HEK293 (cell line): ENCODE measurements around the gene CLNS1A.

Experiments
- CTCF ChIA-PET: fragments of 350-600 bp; formaldehyde crosslinking; extraction: SDS; loops from one replicate; lab custom pipeline; 2021; ENCODE audit warnings: antibody characterized with exemption; lab: Yijun Ruan, JAX
- POLR2A ChIA-PET: fragments of 300-600 bp; formaldehyde crosslinking; extraction: SDS; loops from one replicate; lab custom pipeline; 2020; ENCODE audit warnings: antibody characterized with exemption, inconsistent platforms; lab: Yijun Ruan, JAX
- H3K27ac ChIP-seq: fragments of 200-500 bp; sonication (Bioruptor generic); 2 replicates; pipeline ENCODE4 v1.5.1; 2014; ENCODE audit warnings: low read depth, low read length, control low read depth, inconsistent platforms; ENCODE audit errors: extremely low read depth
- H3K36me3 ChIP-seq, 2 experiments: fragments of 200-500 bp in 1 of 2; sonication (Bioruptor generic) in 1 of 2; 1 replicate in 1 of 2; 2 replicates in 1 of 2; pipeline ENCODE4 v1.5.1; 2014 to 2017; ENCODE audit warnings: inconsistent platforms in 2 of 2, low read length in 2 of 2; ENCODE audit not compliant: control insufficient read depth in 2 of 2, insufficient read depth in 1 of 2
- H3K4me1 ChIP-seq: fragments of 200-500 bp; sonication (Bioruptor generic); 2 replicates; pipeline ENCODE4 v1.5.1; 2014; ENCODE audit warnings: mild to moderate bottlenecking, low read length, inconsistent platforms; ENCODE audit not compliant: control insufficient read depth, insufficient read depth
- H3K4me3 ChIP-seq: 2 replicates; pipeline ENCODE4 v1.5.1; 2011; ENCODE audit warnings: low read depth, mild to moderate bottlenecking, control low read depth, low read length, moderate library complexity
- H3K9me3 ChIP-seq: fragments of 200-500 bp; sonication (Bioruptor generic); 2 replicates; pipeline ENCODE4 v1.5.1; 2014; ENCODE audit warnings: low read depth, low read length, inconsistent platforms; ENCODE audit not compliant: control insufficient read depth, insufficient read depth
- HOXC10 ChIP-seq: sonication (generic); formaldehyde crosslinking; IDR thresholded peaks from 2 replicates; pipeline ENCODE4 v1.8.1; 2023; ENCODE audit warnings: mild to moderate bottlenecking, missing genetic modification reagents
- KLF7 ChIP-seq: fragments of 450-650 bp; formaldehyde crosslinking; IDR thresholded peaks from 2 replicates; pipeline ENCODE4 v1.5.1; 2016; ENCODE audit warnings: missing biosample characterization, missing genetic modification characterization, borderline replicate concordance
- KLF9 ChIP-seq: fragments of 450-650 bp; formaldehyde crosslinking; IDR thresholded peaks from 2 replicates; pipeline ENCODE4 v1.5.1; 2016; ENCODE audit warnings: missing biosample characterization, missing genetic modification characterization, low read depth
- SCRT1 ChIP-seq: fragments of 450-650 bp; formaldehyde crosslinking; IDR thresholded peaks from 2 replicates; pipeline ENCODE4 v1.5.1; 2016; ENCODE audit warnings: missing biosample characterization, missing genetic modification characterization, borderline replicate concordance
- SCRT2 ChIP-seq: fragments of 450-650 bp; formaldehyde crosslinking; IDR thresholded peaks from 2 replicates; pipeline ENCODE4 v1.5.1; 2016; ENCODE audit warnings: missing biosample characterization, missing genetic modification characterization
- SP3 ChIP-seq: fragments of 450-650 bp; formaldehyde crosslinking; IDR thresholded peaks from 2 replicates; pipeline ENCODE4 v1.5.1; 2016; ENCODE audit warnings: missing biosample characterization, missing genetic modification characterization
- TCF7L2 ChIP-seq: IDR thresholded peaks from 2 replicates; pipeline ENCODE4 v1.6.1; 2011; ENCODE audit warnings: low read depth, mild to moderate bottlenecking, inconsistent platforms, low read length, moderate library complexity, borderline replicate concordance
- ZBTB17 ChIP-seq: fragments of 450-650 bp; formaldehyde crosslinking; IDR thresholded peaks from 2 replicates; pipeline ENCODE4 v1.5.1; 2016; ENCODE audit warnings: missing biosample characterization, missing genetic modification characterization
- ZFP3 ChIP-seq: fragments of 450-650 bp; formaldehyde crosslinking; IDR thresholded peaks from 2 replicates; pipeline ENCODE4 v1.5.1; 2016; ENCODE audit warnings: low read depth, missing biosample characterization, missing genetic modification characterization
- ZIC2 ChIP-seq: fragments of 450-650 bp; formaldehyde crosslinking; IDR thresholded peaks from 2 replicates; pipeline ENCODE4 v1.5.1; 2016; ENCODE audit warnings: missing biosample characterization, missing genetic modification characterization
- ZNF274 ChIP-seq, 2 experiments: fragments of 200-500 bp in 1 of 2; fragments of 450-650 bp in 1 of 2; sonication (Bioruptor generic) in 1 of 2; formaldehyde crosslinking in 1 of 2; IDR thresholded peaks; 2 replicates each; pipeline versions ENCODE4 v1.5.1 to v1.6.1; 2014 to 2016; ENCODE audit warnings: borderline replicate concordance in 1 of 2, inconsistent platforms in 1 of 2, low read length in 1 of 2, missing biosample characterization in 1 of 2, missing genetic modification characterization in 1 of 2
- ZNF335 ChIP-seq: fragments of 450-650 bp; formaldehyde crosslinking; conservative IDR thresholded peaks from 2 replicates; pipeline ENCODE4 v1.5.1; 2016; ENCODE audit warnings: missing biosample characterization, missing genetic modification characterization
- ZNF416 ChIP-seq: fragments of 450-650 bp; formaldehyde crosslinking; IDR thresholded peaks from 2 replicates; pipeline ENCODE4 v1.5.1; 2016; ENCODE audit warnings: missing biosample characterization, missing genetic modification characterization
- ZNF48 ChIP-seq: fragments of 450-650 bp; formaldehyde crosslinking; IDR thresholded peaks from 2 replicates; pipeline ENCODE4 v1.5.1; 2016; ENCODE audit warnings: missing biosample characterization, missing genetic modification characterization
- ZNF501 ChIP-seq: fragments of 450-650 bp; formaldehyde crosslinking; IDR thresholded peaks from 2 replicates; pipeline ENCODE4 v1.5.1; 2016; ENCODE audit warnings: missing biosample characterization, missing genetic modification characterization
- ZNF529 ChIP-seq: fragments of 450-650 bp; formaldehyde crosslinking; IDR thresholded peaks from 2 replicates; pipeline ENCODE4 v1.5.1; 2017; ENCODE audit warnings: missing genetic modification characterization, missing biosample characterization; ENCODE audit not compliant: insufficient replicate concordance
- ZNF555 ChIP-seq: fragments of 450-650 bp; formaldehyde crosslinking; conservative IDR thresholded peaks from 2 replicates; pipeline ENCODE4 v1.5.1; 2017; ENCODE audit warnings: missing biosample characterization, mild to moderate bottlenecking, missing genetic modification characterization, inconsistent platforms
- ZNF660 ChIP-seq: fragments of 450-650 bp; IDR thresholded peaks from 2 replicates; pipeline ENCODE4 v1.5.1; 2018; ENCODE audit warnings: missing biosample characterization, mild to moderate bottlenecking, missing genetic modification characterization
- ZNF707 ChIP-seq: fragments of 450-650 bp; formaldehyde crosslinking; IDR thresholded peaks from 2 replicates; pipeline ENCODE4 v1.5.1; 2016; ENCODE audit warnings: missing biosample characterization, missing genetic modification characterization
- ZNF76 ChIP-seq: fragments of 450-650 bp; formaldehyde crosslinking; IDR thresholded peaks from 2 replicates; pipeline ENCODE4; 2016; ENCODE audit warnings: low read depth, missing biosample characterization, missing genetic modification characterization, borderline replicate concordance
- ZNF785 ChIP-seq: fragments of 450-650 bp; formaldehyde crosslinking; IDR thresholded peaks from 2 replicates; pipeline ENCODE4 v1.5.1; 2016; ENCODE audit warnings: missing biosample characterization, missing genetic modification characterization
- ZNF830 ChIP-seq: fragments of 450-650 bp; IDR thresholded peaks from 2 replicates; pipeline ENCODE4 v1.5.0; 2018; ENCODE audit warnings: missing biosample characterization, missing genetic modification characterization, low read depth, mild to moderate bottlenecking, moderate library complexity
- ZNF843 ChIP-seq: fragments of 450-650 bp; formaldehyde crosslinking; IDR thresholded peaks from 2 replicates; pipeline ENCODE4 v1.5.1; 2016; ENCODE audit warnings: missing biosample characterization, missing genetic modification characterization
- TF ChIP-seq, protein P1 (sequence below): fragments of 450-650 bp; formaldehyde crosslinking; IDR thresholded peaks from 2 replicates; pipeline ENCODE4 v1.5.1; 2016; ENCODE audit warnings: missing biosample characterization, missing genetic modification characterization, low read depth
- TF ChIP-seq, protein P2 (sequence below): fragments of 450-650 bp; formaldehyde crosslinking; IDR thresholded peaks from 2 replicates; pipeline ENCODE4 v1.5.1; 2017; ENCODE audit warnings: missing biosample characterization, missing genetic modification characterization
- TF ChIP-seq, protein P3 (sequence below): fragments of 450-650 bp; formaldehyde crosslinking; IDR thresholded peaks from 2 replicates; pipeline ENCODE4 v1.5.1; 2017; ENCODE audit warnings: missing biosample characterization, missing genetic modification characterization
- TF ChIP-seq, protein P4 (sequence below): fragments of 450-650 bp; formaldehyde crosslinking; IDR thresholded peaks from 2 replicates; pipeline ENCODE4 v1.5.1; 2017; ENCODE audit warnings: missing biosample characterization, missing genetic modification characterization

CLNS1A gene

DNA sequence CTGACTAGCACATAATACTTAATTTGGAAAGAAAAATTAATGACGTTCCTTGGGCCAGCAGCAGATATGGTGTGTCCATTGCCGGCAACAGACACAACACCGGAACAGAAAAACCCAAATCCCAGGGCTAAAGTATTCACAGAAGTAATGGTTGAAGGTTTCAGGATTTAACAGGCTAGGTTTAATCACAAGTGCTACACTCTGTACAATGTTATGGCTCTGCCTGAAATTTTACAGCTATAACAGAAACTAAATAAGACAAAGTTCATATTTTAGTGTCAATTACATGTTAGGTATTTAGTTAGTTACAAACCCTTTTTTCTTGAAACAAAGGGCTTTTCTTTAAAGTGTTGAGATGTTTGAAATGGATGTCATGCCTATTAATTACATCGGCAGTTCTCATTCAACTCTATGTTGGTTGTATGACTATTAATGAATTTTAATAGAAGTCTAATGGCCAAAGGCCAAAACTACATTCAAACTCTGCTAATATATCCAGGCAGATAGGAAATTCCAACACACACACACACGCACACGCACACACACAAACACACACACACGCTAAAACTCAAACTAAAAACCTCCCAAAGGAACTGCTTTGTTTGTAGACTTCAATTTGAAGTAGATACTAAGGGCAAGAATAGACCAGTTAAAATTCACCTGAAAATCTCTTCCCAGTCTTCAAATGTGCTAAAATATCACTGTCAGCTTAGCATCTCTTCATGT lies 27.8 kb upstream of the CLNS1A start (continued):
- TF ChIP-seq ZNF335 (tag by site-specific recombination) (no peak), HOXC10 (CRISPR knock-in tag) (no peak), ZNF48 (tag by site-specific recombination) (no peak), SP3 (tag by site-specific recombination) (no peak), TCF7L2 (no peak)
- TF ChIP-seq, protein P1, sequence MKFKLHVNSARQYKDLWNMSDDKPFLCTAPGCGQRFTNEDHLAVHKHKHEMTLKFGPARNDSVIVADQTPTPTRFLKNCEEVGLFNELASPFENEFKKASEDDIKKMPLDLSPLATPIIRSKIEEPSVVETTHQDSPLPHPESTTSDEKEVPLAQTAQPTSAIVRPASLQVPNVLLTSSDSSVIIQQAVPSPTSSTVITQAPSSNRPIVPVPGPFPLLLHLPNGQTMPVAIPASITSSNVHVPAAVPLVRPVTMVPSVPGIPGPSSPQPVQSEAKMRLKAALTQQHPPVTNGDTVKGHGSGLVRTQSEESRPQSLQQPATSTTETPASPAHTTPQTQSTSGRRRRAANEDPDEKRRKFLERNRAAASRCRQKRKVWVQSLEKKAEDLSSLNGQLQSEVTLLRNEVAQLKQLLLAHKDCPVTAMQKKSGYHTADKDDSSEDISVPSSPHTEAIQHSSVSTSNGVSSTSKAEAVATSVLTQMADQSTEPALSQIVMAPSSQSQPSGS: no peak
- TF ChIP-seq, protein P2, sequence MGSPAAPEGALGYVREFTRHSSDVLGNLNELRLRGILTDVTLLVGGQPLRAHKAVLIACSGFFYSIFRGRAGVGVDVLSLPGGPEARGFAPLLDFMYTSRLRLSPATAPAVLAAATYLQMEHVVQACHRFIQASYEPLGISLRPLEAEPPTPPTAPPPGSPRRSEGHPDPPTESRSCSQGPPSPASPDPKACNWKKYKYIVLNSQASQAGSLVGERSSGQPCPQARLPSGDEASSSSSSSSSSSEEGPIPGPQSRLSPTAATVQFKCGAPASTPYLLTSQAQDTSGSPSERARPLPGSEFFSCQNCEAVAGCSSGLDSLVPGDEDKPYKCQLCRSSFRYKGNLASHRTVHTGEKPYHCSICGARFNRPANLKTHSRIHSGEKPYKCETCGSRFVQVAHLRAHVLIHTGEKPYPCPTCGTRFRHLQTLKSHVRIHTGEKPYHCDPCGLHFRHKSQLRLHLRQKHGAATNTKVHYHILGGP (tag by site-specific recombination): no peak
- TF ChIP-seq, protein P3, sequence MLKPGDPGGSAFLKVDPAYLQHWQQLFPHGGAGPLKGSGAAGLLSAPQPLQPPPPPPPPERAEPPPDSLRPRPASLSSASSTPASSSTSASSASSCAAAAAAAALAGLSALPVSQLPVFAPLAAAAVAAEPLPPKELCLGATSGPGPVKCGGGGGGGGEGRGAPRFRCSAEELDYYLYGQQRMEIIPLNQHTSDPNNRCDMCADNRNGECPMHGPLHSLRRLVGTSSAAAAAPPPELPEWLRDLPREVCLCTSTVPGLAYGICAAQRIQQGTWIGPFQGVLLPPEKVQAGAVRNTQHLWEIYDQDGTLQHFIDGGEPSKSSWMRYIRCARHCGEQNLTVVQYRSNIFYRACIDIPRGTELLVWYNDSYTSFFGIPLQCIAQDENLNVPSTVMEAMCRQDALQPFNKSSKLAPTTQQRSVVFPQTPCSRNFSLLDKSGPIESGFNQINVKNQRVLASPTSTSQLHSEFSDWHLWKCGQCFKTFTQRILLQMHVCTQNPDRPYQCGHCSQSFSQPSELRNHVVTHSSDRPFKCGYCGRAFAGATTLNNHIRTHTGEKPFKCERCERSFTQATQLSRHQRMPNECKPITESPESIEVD (tag by site-specific recombination): no peak
- TF ChIP-seq, all 188 proteins: peak for 0

DNA sequence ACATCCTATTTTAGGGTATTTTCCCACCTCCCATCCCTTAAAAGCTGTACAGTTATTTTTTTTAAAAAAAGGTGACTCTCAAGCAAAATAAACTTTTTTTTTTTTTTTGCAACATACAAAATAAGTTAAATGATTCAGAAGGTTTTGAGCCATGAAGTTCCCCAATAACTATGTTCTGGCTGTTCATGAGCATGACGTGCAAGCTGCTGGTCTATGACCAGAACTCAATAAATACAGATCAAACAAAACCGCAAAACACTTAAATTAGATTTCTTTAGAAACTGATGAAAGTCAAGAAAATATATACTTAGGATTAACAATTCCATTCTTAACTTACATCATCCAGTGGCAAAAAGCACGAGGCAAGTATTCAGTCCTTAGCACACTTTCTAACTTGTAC lies 24.1 kb upstream of the CLNS1A start:
- Histone ChIP-seq H3K27ac (no peak overlapping the region), H3K9me3 (no peaks in the 10 kb centered on the region), H3K4me3 (no peak overlapping the region), H3K4me1 (no peaks in the 10 kb centered on the region), H3K36me3 (peaks cover 0 to 22% of the 10 kb centered on the region in 2 experiments; a peak in 1 of 3 replicates)
- ChIA-PET POLR2A (no interaction called here), CTCF (interaction anchor here (0.7 kb wide), 1 partner anchor 674 kb away, joined by 3 read pairs; no protein-coding TSS in a partner anchor)
- TF ChIP-seq, protein P4, sequence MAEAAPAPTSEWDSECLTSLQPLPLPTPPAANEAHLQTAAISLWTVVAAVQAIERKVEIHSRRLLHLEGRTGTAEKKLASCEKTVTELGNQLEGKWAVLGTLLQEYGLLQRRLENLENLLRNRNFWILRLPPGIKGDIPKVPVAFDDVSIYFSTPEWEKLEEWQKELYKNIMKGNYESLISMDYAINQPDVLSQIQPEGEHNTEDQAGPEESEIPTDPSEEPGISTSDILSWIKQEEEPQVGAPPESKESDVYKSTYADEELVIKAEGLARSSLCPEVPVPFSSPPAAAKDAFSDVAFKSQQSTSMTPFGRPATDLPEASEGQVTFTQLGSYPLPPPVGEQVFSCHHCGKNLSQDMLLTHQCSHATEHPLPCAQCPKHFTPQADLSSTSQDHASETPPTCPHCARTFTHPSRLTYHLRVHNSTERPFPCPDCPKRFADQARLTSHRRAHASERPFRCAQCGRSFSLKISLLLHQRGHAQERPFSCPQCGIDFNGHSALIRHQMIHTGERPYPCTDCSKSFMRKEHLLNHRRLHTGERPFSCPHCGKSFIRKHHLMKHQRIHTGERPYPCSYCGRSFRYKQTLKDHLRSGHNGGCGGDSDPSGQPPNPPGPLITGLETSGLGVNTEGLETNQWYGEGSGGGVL: no peak
- no peak for TF ChIP-seq ZNF707 (tag by site-specific recombination)
- TF ChIP-seq ZNF830 (tag by site-specific recombination): no peak
- no peak for TF ChIP-seq ZNF274 (IDR thresholded peaks at IDR 0.05; ENCODE audit: low read length)
- TF ChIP-seq ZNF274 (tag by site-specific recombination; IDR thresholded peaks at IDR 0.05; ENCODE audit: borderline replicate concordance): no peak
- TF ChIP-seq SCRT2: no peak
- TF ChIP-seq ZNF76 (tag by site-specific recombination): no peak
- no peak for TF ChIP-seq KLF9 (tag by site-specific recombination)
- TF ChIP-seq ZNF501 (tag by site-specific recombination): no peak
- no peak for TF ChIP-seq ZNF785
- no peak for TF ChIP-seq SCRT1 (tag by site-specific recombination)
- TF ChIP-seq ZNF416 (tag by site-specific recombination): no peak
- no peak for TF ChIP-seq ZNF843 (tag by site-specific recombination)
- no peak for TF ChIP-seq ZNF555 (tag by site-specific recombination)
- TF ChIP-seq ZNF660 (tag by site-specific recombination): no peak
- TF ChIP-seq ZBTB17 (tag by site-specific recombination): no peak
- TF ChIP-seq KLF7 (tag by site-specific recombination): no peak
- no peak for TF ChIP-seq ZNF529 (tag by site-specific recombination)
- no peak for TF ChIP-seq ZIC2 (tag by site-specific recombination)
- no peak for TF ChIP-seq ZFP3 (tag by site-specific recombination)
